Skeletal muscle satellite cell (primary cell): Measurements from ENCODE around the gene HES6.

ENCODE experiments used
- H3K27me3 ChIP-seq: 2 replicates; pipeline ENCODE4 v1.7.0; 2013; ENCODE audit warnings: low read length; ENCODE audit not compliant: control insufficient read depth, insufficient read depth
- H3K36me3 ChIP-seq: 2 replicates; pipeline ENCODE4 v1.7.0; 2013; ENCODE audit warnings: mild to moderate bottlenecking, control low read depth, low read length; ENCODE audit not compliant: insufficient read depth
- H3K4me1 ChIP-seq: 2 replicates; pipeline ENCODE4 v1.7.0; 2013; ENCODE audit warnings: low read length; ENCODE audit not compliant: control insufficient read depth, insufficient read depth
- H3K4me2 ChIP-seq: 2 replicates; pipeline ENCODE4 v1.7.0; 2013; ENCODE audit warnings: mild to moderate bottlenecking, low read length
- H3K4me3 ChIP-seq: 2 replicates; pipeline ENCODE4 v1.7.0; 2013; ENCODE audit warnings: low read length
- H3K9ac ChIP-seq: 2 replicates; pipeline ENCODE4 v1.7.0; 2013; ENCODE audit warnings: mild to moderate bottlenecking, low read depth, low read length, moderate library complexity
- H3K9me3 ChIP-seq: replicated peaks from 2 replicates; pipeline ENCODE4 v1.7.0; 2013; ENCODE audit warnings: mild to moderate bottlenecking, control low read depth, low read length

HES6 gene

GRCh38 chr2:238226698-238227586 lies 12.9 kb downstream of the HES6 start:
- no peak overlapping the region for H3K9ac ChIP-seq
- H3K4me3 ChIP-seq, result no peak overlapping the region
- H3K36me3 ChIP-seq, result no peaks in the 10 kb centered on the region

GRCh38 chr2:238225911-238226697 lies 13.7 kb downstream of the HES6 start:
- Histone ChIP-seq H3K4me1 (peaks cover 4% of the 10 kb centered on the region), H3K9ac (no peak overlapping the region), H3K27me3 (peaks cover 11% of the 10 kb centered on the region)

More at GRCh38 chr2:238226698-238227586, 12.9 kb downstream of the HES6 start:
- Histone ChIP-seq H3K27me3 (peaks cover 18% of the 10 kb centered on the region), H3K4me1 (no peaks in the 10 kb centered on the region), H3K9me3 (no peaks in the 10 kb centered on the region), H3K4me2 (no peak overlapping the region)

GRCh38 chr2:238225121-238225520 lies 14.7 kb downstream of the HES6 start:
- H3K4me2 ChIP-seq, result no peak overlapping the region
- H3K9ac ChIP-seq, result no peak overlapping the region
- H3K36me3 ChIP-seq, result no peaks in the 10 kb centered on the region
- H3K4me1 ChIP-seq, result peaks cover 7% of the 10 kb centered on the region
- no peaks in the 10 kb centered on the region for H3K9me3 ChIP-seq
- H3K27me3 ChIP-seq, result peaks cover 8% of the 10 kb centered on the region
- no peak overlapping the region for H3K4me3 ChIP-seq

More at GRCh38 chr2:238225911-238226697, 13.7 kb downstream of the HES6 start:
- Histone ChIP-seq H3K4me3 (no peak overlapping the region), H3K36me3 (no peaks in the 10 kb centered on the region), H3K9me3 (no peaks in the 10 kb centered on the region), H3K4me2 (no peak overlapping the region)

- Histone ChIP-seq H3K9me3 (no peaks in the 10 kb centered on the region), H3K36me3 (no peaks in the 10 kb centered on the region), H3K4me3 (no peak overlapping the region), H3K4me1 (peaks cover 7% of the 10 kb centered on the region), H3K27me3 (peaks cover 8% of the 10 kb centered on the region), H3K9ac (no peak overlapping the region), H3K4me2 (no peak overlapping the region)
Observed at GRCh38 chr2:238224356-238225035, 15.3 kb downstream of the HES6 start.

- H3K4me2 ChIP-seq, result peak overlapping the region; percentile 97
- H3K4me1 ChIP-seq, result peaks cover 7% of the 10 kb centered on the region
- peak overlapping the region; percentile 70 for H3K4me3 ChIP-seq
- no peaks in the 10 kb centered on the region for H3K9me3 ChIP-seq
- peak overlapping the region; percentile 74 for H3K9ac ChIP-seq
- no peaks in the 10 kb centered on the region for H3K36me3 ChIP-seq
- peaks cover 4% of the 10 kb centered on the region for H3K27me3 ChIP-seq
Observed at GRCh38 chr2:238220892-238221521, 18.8 kb downstream of the HES6 start.

GRCh38 chr2:238220274-238220891 lies 19.5 kb downstream of the HES6 start:
- Histone ChIP-seq H3K4me2 (peak overlapping the region; percentile 97), H3K4me1 (peaks cover 7% of the 10 kb centered on the region), H3K9me3 (no peaks in the 10 kb centered on the region), H3K4me3 (no peak overlapping the region), H3K27me3 (peaks cover 10% of the 10 kb centered on the region), H3K36me3 (no peaks in the 10 kb centered on the region), H3K9ac (peak overlapping the region; percentile 74)

GRCh38 chr2:238216651-238217184 lies 23.1 kb downstream of the HES6 start:
- H3K36me3 ChIP-seq, result no peaks in the 10 kb centered on the region
- no peak overlapping the region for H3K4me3 ChIP-seq
- H3K4me1 ChIP-seq, result peaks cover 7% of the 10 kb centered on the region
- no peak overlapping the region for H3K4me2 ChIP-seq
- H3K9ac ChIP-seq, result no peak overlapping the region
- H3K27me3 ChIP-seq, result peaks cover 20% of the 10 kb centered on the region
- no peaks in the 10 kb centered on the region for H3K9me3 ChIP-seq

GRCh38 chr2:238207006-238207405 lies 32.8 kb downstream of the HES6 start:
- H3K4me3 ChIP-seq, result no peak overlapping the region
- no peak overlapping the region for H3K9ac ChIP-seq
- H3K4me2 ChIP-seq, result no peak overlapping the region
- peaks cover 31% of the 10 kb centered on the region for H3K27me3 ChIP-seq
- H3K36me3 ChIP-seq, result no peaks in the 10 kb centered on the region
- H3K4me1 ChIP-seq, result peaks cover 8% of the 10 kb centered on the region
- no peaks in the 10 kb centered on the region for H3K9me3 ChIP-seq

GRCh38 chr2:238203973-238204683 lies 35.7 kb downstream of the HES6 start:
- H3K9ac ChIP-seq, result peak overlapping the region; percentile 100

More at GRCh38 chr2:238203973-238204683, 35.7 kb downstream of the HES6 start:
- peak overlapping the region; percentile 98 for H3K4me3 ChIP-seq
- H3K4me1 ChIP-seq, result peaks cover 31% of the 10 kb centered on the region
- peak overlapping the region; percentile 94 for H3K4me2 ChIP-seq
- no peaks in the 10 kb centered on the region for H3K9me3 ChIP-seq
- H3K27me3 ChIP-seq, result peaks cover 10% of the 10 kb centered on the region
- H3K36me3 ChIP-seq, result no peaks in the 10 kb centered on the region
